ENCODE data around the gene SAXO1. TPM values are rescaled to one million over a fixed set of nuclear protein-coding genes. Genes with fewer than 3 reads are reported as not detected.

SAXO1 gene
- total RNA-seq, 4 donors from 2014 or later: 0.39 TPM; not detected in 3

GRCh38 chr9:18922161-18922885 lies 110.7 kb downstream of the SAXO1 start:
- WGBS, 2 donors (ENCODE audit: low coverage in 1 of 2): 22 to 50% methylated on average over 1 of the region's 8 CpGs
- Histone ChIP-seq H3K4me1 (peaks cover 0 to 29% (median 13%) of the 10 kb centered on the region in 3 donors), H3K36me3 (no peaks in the 10 kb centered on the region), H3K27ac (peak overlapping the region in 2 of 4 donors; percentile 1 to 9), H3K4me3 (no peak overlapping the region), H3K27me3 (no peaks in the 10 kb centered on the region), H3K9me3 (no peaks in the 10 kb centered on the region)
- TF ChIP-seq CTCF (IDR thresholded peaks at IDR 0.05) (no peak), POLR2A (IDR thresholded peaks at IDR 0.05) (no peak), EP300 (IDR thresholded peaks at IDR 0.05) (no peak), POLR2AphosphoS5 (IDR thresholded peaks at IDR 0.05) (no peak)
- no peak for ATAC-seq

GRCh38 chr9:18921366-18922075 lies 111.5 kb downstream of the SAXO1 start:
- H3K4me3 ChIP-seq: no peak overlapping the region
- H3K36me3 ChIP-seq: no peaks in the 10 kb centered on the region
- no peaks in the 10 kb centered on the region for H3K9me3 ChIP-seq
- no peak for TF ChIP-seq POLR2AphosphoS5 (IDR thresholded peaks at IDR 0.05)
- no peak for TF ChIP-seq CTCF (IDR thresholded peaks at IDR 0.05)
- ATAC-seq: no peak
- no peaks in the 10 kb centered on the region for H3K27me3 ChIP-seq
- 20 to 34% methylated on average over 5 to 7 of the region's 7 CpGs for WGBS, 2 donors (ENCODE audit: low coverage in 1 of 2)
- peak overlapping the region in 2 of 4 donors; percentile 1 to 40 for H3K27ac ChIP-seq
- H3K4me1 ChIP-seq: peaks cover 0 to 29% (median 13%) of the 10 kb centered on the region in 3 donors

GRCh38 chr9:18920141-18921084 lies 112.6 kb downstream of the SAXO1 start:
- peak overlapping the region in 1 of 4 donors; percentile 27 for H3K27ac ChIP-seq
- peaks cover 0 to 29% (median 13%) of the 10 kb centered on the region in 3 donors for H3K4me1 ChIP-seq
- ATAC-seq: peak; percentile 30
- WGBS, 2 donors (ENCODE audit: low coverage in 1 of 2): 39 to 64% methylated on average over 2 to 3 of the region's 4 CpGs
- no peaks in the 10 kb centered on the region for H3K27me3 ChIP-seq
- H3K9me3 ChIP-seq: no peaks in the 10 kb centered on the region
- TF ChIP-seq CTCF (IDR thresholded peaks at IDR 0.05) (no peak), POLR2A (IDR thresholded peaks at IDR 0.05) (no peak), EP300 (IDR thresholded peaks at IDR 0.05) (no peak), POLR2AphosphoS5 (IDR thresholded peaks at IDR 0.05) (no peak)
- H3K36me3 ChIP-seq: no peaks in the 10 kb centered on the region
- no peak overlapping the region for H3K4me3 ChIP-seq

- no peaks in the 10 kb centered on the region for H3K9me3 ChIP-seq
- 69 to 96% methylated on average over 2 to 8 of the region's 9 CpGs for WGBS, 2 donors (ENCODE audit: low coverage in 1 of 2)
- ATAC-seq: no peak
These were observed 121.2 kb downstream of the SAXO1 start for GRCh38 chr9:18911714-18912342.

More at GRCh38 chr9:18911714-18912342, 121.2 kb downstream of the SAXO1 start:
- no peaks in the 10 kb centered on the region for H3K27me3 ChIP-seq
- TF ChIP-seq CTCF (IDR thresholded peaks at IDR 0.05) (no peak), POLR2AphosphoS5 (IDR thresholded peaks at IDR 0.05) (no peak), POLR2A (IDR thresholded peaks at IDR 0.05) (no peak), EP300 (IDR thresholded peaks at IDR 0.05) (no peak)
- no peak overlapping the region for H3K27ac ChIP-seq
- H3K4me1 ChIP-seq: peaks cover 0 to 2% (median 0%) of the 10 kb centered on the region in 3 donors
- H3K36me3 ChIP-seq: peaks cover 0 to 27% of the 10 kb centered on the region in 2 donors
- no peak overlapping the region for H3K4me3 ChIP-seq

All from gastroesophageal sphincter (tissue), 4 donors.